Measurements from ENCODE around the gene CCT3. TPM values are rescaled to one million over a fixed set of nuclear protein-coding genes. Genes with fewer than 3 reads are reported as not detected.

The CCT3 gene
- total RNA-seq, 1 donor from 2014 or later, result 109 TPM

- intact Hi-C loops (cut with DNase I), result no loop called here
- Histone ChIP-seq H3K36me3 (peaks cover 89 to 97% of the 10 kb centered on the region in 2 donors), H3K27ac (no peak overlapping the region), H3K27me3 (no peaks in the 10 kb centered on the region), H3K4me1 (no peaks in the 10 kb centered on the region), H3K4me3 (no peak overlapping the region), H3K9me3 (no peaks in the 10 kb centered on the region)
- TF ChIP-seq CTCF (IDR thresholded peaks at IDR 0.05), result no peak
- DNase-seq (ENCODE audit: low spot score in 2 of 2), result no peak
These were observed 75.4 kb downstream of the CCT3 start for GRCh38 chr1:156262461-156263287.

- no peak for DNase-seq (ENCODE audit: low spot score in 2 of 2)
- Histone ChIP-seq H3K27ac (no peak overlapping the region), H3K27me3 (no peaks in the 10 kb centered on the region), H3K9me3 (no peaks in the 10 kb centered on the region), H3K4me3 (no peak overlapping the region), H3K36me3 (peaks cover 85 to 95% of the 10 kb centered on the region in 2 donors), H3K4me1 (no peaks in the 10 kb centered on the region)
- intact Hi-C loops (cut with DNase I), result no loop called here
- TF ChIP-seq CTCF (IDR thresholded peaks at IDR 0.05), result no peak
These were observed 77.2 kb downstream of the CCT3 start for GRCh38 chr1:156260896-156261295.

- no peak overlapping the region for H3K27ac ChIP-seq
- DNase-seq (ENCODE audit: low spot score in 2 of 2), result no peak
- no peaks in the 10 kb centered on the region for H3K9me3 ChIP-seq
- H3K36me3 ChIP-seq, result peaks cover 82 to 91% of the 10 kb centered on the region in 2 donors
- no peak overlapping the region for H3K4me3 ChIP-seq
- no peak for TF ChIP-seq CTCF (IDR thresholded peaks at IDR 0.05)
- H3K4me1 ChIP-seq, result no peaks in the 10 kb centered on the region
- no peaks in the 10 kb centered on the region for H3K27me3 ChIP-seq
- intact Hi-C loops (cut with DNase I), result no loop called here
These were observed 78.3 kb downstream of the CCT3 start for GRCh38 chr1:156259805-156260204.

Other genes starting within 250 kb of the CCT3 start
- 783 TPM for gene LMNA, start 223.6 kb downstream of the CCT3 start, total RNA-seq
- gene SEMA4A, start 184.7 kb downstream of the CCT3 start, total RNA-seq, result 0.64 TPM
- gene SLC25A44, start 144.2 kb downstream of the CCT3 start, total RNA-seq, result 13.5 TPM
- gene PMF1, start 125.3 kb downstream of the CCT3 start, total RNA-seq, result 61.4 TPM
- 19.1 TPM for gene BGLAP, start 96.1 kb downstream of the CCT3 start, total RNA-seq
- gene PAQR6, start 90.2 kb downstream of the CCT3 start, total RNA-seq, result not detected
- 76.5 TPM for gene SMG5, start 55.5 kb downstream of the CCT3 start, total RNA-seq
- gene TMEM79, start 54.0 kb downstream of the CCT3 start, total RNA-seq, result not detected
- 58.0 TPM for gene GLMP, start 42.6 kb downstream of the CCT3 start, total RNA-seq
- not detected for gene VHLL, start 39.0 kb downstream of the CCT3 start, total RNA-seq
- not detected for gene TSACC, start 234 bp upstream of the CCT3 start, total RNA-seq
- not detected for gene RHBG, start 30.9 kb upstream of the CCT3 start, total RNA-seq
- 106 TPM for gene MEF2D, start 162.5 kb upstream of the CCT3 start, total RNA-seq
- not detected for gene IQGAP3, start 234.3 kb upstream of the CCT3 start, total RNA-seq
- not detected for gene TTC24, start 241.4 kb upstream of the CCT3 start, total RNA-seq